ENCODE data around the gene IP6K3.

IP6K3 gene

DNA sequence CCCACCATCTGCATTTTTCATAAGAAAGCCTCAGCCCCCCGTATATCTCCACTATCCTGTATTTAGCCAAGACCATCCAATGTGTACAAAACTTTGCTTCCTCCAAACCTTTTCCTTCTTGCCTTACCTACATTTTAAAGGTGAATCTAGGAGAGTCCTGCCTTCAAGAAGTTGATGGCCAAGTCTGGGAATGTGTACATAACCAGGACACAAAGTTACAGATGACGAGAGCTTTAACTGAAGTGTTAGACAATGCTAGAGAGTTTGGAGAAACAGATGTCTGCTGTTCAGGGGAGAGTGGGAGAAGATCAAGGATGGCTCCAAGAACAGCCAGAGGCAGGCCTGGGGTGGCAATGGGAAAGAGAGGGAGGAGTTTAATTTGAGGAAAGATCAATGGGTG is 32.9 kb downstream of the IP6K3 start:
- TF ChIP-seq, protein P1, sequence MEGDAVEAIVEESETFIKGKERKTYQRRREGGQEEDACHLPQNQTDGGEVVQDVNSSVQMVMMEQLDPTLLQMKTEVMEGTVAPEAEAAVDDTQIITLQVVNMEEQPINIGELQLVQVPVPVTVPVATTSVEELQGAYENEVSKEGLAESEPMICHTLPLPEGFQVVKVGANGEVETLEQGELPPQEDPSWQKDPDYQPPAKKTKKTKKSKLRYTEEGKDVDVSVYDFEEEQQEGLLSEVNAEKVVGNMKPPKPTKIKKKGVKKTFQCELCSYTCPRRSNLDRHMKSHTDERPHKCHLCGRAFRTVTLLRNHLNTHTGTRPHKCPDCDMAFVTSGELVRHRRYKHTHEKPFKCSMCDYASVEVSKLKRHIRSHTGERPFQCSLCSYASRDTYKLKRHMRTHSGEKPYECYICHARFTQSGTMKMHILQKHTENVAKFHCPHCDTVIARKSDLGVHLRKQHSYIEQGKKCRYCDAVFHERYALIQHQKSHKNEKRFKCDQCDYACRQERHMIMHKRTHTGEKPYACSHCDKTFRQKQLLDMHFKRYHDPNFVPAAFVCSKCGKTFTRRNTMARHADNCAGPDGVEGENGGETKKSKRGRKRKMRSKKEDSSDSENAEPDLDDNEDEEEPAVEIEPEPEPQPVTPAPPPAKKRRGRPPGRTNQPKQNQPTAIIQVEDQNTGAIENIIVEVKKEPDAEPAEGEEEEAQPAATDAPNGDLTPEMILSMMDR (IDR thresholded peaks at IDR 0.05; ENCODE audit: insufficient read depth, low read length, poor library complexity, severe bottlenecking), result no peak
- no peak for DNase-seq (ENCODE audit: extremely low read depth, insufficient read length)
- H3K27me3 ChIP-seq (replicated peaks; ENCODE audit: control insufficient read depth, insufficient read depth, low read length), result no peaks in the 10 kb centered on the region
- no peaks in the 10 kb centered on the region for H3K36me3 ChIP-seq (ENCODE audit: control insufficient read depth, insufficient read depth, low read length)
- H3K4me3 ChIP-seq (replicated peaks; ENCODE audit: low read depth, low read length), result no peak overlapping the region

DNA sequence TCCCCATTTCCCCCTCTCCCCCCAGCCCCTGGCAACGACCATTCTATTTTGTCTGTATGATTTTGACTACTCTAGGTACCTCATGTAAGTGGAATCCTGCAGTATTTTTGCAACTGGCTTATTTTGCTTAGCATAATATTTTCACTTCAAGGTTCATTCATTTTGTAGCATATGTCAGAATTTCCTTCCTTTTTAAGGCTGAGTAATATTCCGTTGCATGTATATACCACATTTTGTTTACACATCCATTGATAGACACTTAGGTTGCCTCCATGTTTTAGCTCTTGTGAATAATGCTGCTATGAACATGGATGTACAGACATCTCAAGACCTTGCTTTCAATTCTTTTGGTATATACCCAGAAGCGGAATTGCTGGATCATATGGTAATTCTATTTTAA is 33.8 kb downstream of the IP6K3 start:
- Histone ChIP-seq H3K27me3 (replicated peaks; ENCODE audit: control insufficient read depth, insufficient read depth, low read length) (no peaks in the 10 kb centered on the region), H3K36me3 (ENCODE audit: control insufficient read depth, insufficient read depth, low read length) (no peaks in the 10 kb centered on the region), H3K4me3 (replicated peaks; ENCODE audit: low read depth, low read length) (no peak overlapping the region)
- TF ChIP-seq, protein P1 (IDR thresholded peaks at IDR 0.05; ENCODE audit: insufficient read depth, low read length, poor library complexity, severe bottlenecking), result no peak
- no peak for DNase-seq (ENCODE audit: extremely low read depth, insufficient read length)

DNA sequence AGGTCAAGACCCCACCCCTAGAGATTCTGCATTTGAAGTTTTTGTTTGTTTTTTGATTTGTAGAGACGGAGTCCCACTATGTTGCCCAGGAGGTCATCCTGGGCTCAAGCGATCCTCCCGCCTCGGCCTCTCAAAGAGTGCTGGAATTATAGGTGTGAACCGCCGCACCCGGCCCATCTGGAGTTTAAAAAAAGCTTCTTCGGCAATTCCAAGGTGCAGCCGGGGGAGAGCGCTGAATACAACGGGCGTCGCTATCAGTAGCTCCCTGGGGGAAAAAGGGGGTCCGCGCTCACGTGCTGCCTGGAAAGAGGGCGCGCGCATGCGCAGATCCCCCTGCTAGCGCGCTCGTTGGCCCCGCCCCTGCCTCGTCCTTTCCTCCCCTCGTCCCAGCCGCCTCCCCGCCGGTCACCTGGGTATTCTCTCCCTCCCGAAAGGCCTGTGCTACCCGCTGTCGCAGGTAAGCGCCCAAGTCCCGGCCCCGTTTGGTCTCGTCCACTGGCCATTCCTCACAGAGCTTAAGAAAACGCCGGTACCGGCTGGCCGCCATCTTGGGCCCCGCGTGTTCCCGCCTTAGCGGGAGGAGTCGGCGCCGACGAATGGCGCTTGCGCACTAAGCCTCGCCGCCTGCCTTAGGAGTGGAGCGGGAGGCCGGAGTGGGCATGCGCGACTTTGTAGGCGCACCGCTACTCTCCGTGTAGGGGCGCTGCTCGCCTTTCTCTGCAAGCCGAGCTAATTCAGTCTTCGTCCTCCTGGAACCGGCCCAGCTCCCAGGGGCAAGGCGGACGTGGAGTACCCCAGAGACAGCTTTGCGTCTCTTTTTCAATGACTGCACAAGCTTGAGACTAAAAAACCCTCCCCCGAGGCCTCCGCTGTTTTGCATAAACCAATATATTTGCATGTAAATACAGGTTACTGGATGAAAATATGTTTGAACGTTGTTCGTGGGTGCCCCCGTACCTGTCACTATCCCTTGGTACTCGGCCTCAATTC is 35.3 kb downstream of the IP6K3 start, which contains the start of gene UQCC2:
UQCC2 (minus strand) TSS at position 561 of the 990 bp plus-strand sequence; CDS start at position 547, 14 bp downstream.
- no peaks in the 10 kb centered on the region for H3K36me3 ChIP-seq (ENCODE audit: control insufficient read depth, insufficient read depth, low read length)
- TF ChIP-seq, protein P1 (IDR thresholded peaks at IDR 0.05; ENCODE audit: insufficient read depth, low read length, poor library complexity, severe bottlenecking), result peak; percentile 75
- peak within 1 kb of the TSS; percentile 81 for H3K4me3 ChIP-seq (replicated peaks; ENCODE audit: low read depth, low read length)
- H3K27me3 ChIP-seq (replicated peaks; ENCODE audit: control insufficient read depth, insufficient read depth, low read length), result no peaks in the 10 kb centered on the region
- DNase-seq (ENCODE audit: extremely low read depth, insufficient read length), result peak; percentile 96

DNA sequence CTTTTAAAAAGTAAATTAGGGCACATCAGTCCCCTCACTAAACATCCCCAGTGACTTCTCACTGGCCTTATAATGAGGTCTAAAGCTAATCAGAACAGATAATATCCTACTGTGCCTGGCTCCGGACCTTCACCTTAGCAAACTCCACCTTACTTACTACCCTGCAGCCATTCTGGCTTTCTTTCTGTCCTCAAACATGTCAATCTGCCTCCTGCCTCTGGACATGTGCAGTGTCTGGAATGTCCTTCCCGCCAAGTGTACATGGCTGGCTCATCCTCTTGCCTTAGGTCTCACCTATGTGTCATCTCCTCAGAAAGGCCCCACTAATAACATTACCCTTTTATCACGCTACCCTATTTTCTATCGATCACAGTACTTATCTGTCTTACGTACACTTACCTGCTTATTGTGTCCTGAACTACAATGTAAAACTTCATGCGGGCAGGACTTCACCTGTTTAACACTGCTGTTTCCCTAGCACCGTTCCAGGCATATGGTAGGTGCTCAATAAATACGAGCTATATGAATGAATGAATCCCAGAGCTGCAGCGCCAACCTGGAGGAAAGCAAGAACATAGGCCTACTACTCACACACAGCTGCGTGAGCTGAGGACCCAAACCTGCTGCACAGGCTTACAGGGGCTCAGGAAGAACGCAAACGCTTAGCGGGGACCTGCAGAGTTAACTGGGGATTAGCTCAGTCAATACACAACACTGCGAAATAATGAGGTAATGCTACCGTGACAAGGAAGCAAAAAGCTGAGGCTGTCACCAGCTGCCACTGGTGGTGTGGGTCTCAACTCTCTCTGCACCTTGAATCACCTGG is 36.2 kb downstream of the IP6K3 start:
- Histone ChIP-seq H3K4me3 (replicated peaks; ENCODE audit: low read depth, low read length) (peak overlapping the region; percentile 81), H3K36me3 (ENCODE audit: control insufficient read depth, insufficient read depth, low read length) (no peaks in the 10 kb centered on the region), H3K27me3 (replicated peaks; ENCODE audit: control insufficient read depth, insufficient read depth, low read length) (no peaks in the 10 kb centered on the region)
- no peak for DNase-seq (ENCODE audit: extremely low read depth, insufficient read length)
- TF ChIP-seq, protein P1 (IDR thresholded peaks at IDR 0.05; ENCODE audit: insufficient read depth, low read length, poor library complexity, severe bottlenecking), result no peak

DNA sequence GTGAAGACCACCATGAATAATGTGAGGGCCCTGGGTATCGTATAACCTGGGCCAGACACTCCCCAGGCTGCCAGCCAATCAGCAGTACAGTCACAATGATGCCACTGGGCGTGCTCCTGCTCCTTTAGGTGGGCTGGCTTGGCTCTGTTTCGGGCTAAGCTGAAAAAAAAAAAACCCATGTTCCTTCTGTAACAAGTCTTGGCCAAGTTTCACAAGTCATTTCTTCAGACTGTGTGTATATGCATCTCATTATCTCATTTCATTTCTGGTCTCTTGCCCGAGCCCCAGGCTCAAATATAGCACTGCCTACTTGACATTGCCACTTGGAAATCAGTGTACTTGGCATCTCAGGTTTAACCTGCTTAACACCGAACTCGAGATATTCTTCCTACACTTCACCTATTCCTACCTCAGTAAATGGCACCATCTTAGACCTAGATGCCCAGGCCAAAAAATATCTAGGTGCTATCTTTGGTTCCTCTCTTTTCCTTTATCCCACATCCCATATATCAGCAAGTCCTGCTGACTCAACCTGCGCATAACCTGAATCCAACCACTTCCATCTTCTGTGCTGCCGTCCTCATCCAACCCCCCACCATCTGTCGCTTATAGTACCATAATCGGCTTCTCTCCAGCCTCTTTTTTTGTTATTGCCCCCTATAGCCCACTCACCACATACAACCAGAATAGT is 37.0 kb downstream of the IP6K3 start:
- H3K36me3 ChIP-seq (ENCODE audit: control insufficient read depth, insufficient read depth, low read length), result no peaks in the 10 kb centered on the region; the same call in 1 of the 2 replicates
- H3K4me3 ChIP-seq (replicated peaks; ENCODE audit: low read depth, low read length), result no peak overlapping the region
- no peaks in the 10 kb centered on the region for H3K27me3 ChIP-seq (replicated peaks; ENCODE audit: control insufficient read depth, insufficient read depth, low read length)
- DNase-seq (ENCODE audit: extremely low read depth, insufficient read length), result no peak
- TF ChIP-seq, protein P1 (IDR thresholded peaks at IDR 0.05; ENCODE audit: insufficient read depth, low read length, poor library complexity, severe bottlenecking), result no peak

Measured in GM06990 (cell line).